Peyer's patch (tissue), 4 donors: Measurements from ENCODE around the gene RBM33. TPM values are rescaled to one million over a fixed set of nuclear protein-coding genes. Genes with fewer than 3 reads are reported as not detected.

Experiments used
- DNase-seq, 3 donors: peaks; one replicate each; pipeline ENCODE4 v3.0.0-alpha.2; 2017 to 2019
- H3K27ac ChIP-seq, 4 donors: fragments of 200-600 bp; sonication (generic); one replicate each; pipeline ENCODE4 v1.5.1; 2016 to 2019
- H3K27me3 ChIP-seq, 2 donors: fragments of 200-600 bp; sonication (generic); one replicate each; pipeline ENCODE4 v1.5.1; 2019
- H3K36me3 ChIP-seq, 3 donors: fragments of 200-600 bp; sonication (generic); one replicate each; pipeline ENCODE4 v1.5.1; 2016 to 2019
- H3K4me1 ChIP-seq, 4 donors: fragments of 200-600 bp; sonication (generic); one replicate each; pipeline ENCODE4 v1.5.1; 2016 to 2019
- H3K4me3 ChIP-seq, 4 donors: fragments of 200-600 bp; sonication (generic); 1 replicate in 3 of 4; 2 replicates in 1 of 4; pipeline ENCODE4 v1.5.1; 2016 to 2019; ENCODE audit warnings: mild to moderate bottlenecking in 1 of 4
- H3K9me3 ChIP-seq, 4 donors: fragments of 200-600 bp; sonication (generic); one replicate each; pipeline ENCODE4 v1.5.1; 2016 to 2019; ENCODE audit warnings: mild to moderate bottlenecking in 1 of 4
- CTCF ChIP-seq, 6 experiments: fragments of 450-650 bp in 4 of 6; fragments of 200-600 bp in 2 of 6; sonication (generic) in 1 of 6; IDR thresholded peaks; one replicate each; pipeline ENCODE4 v1.5.1; 2017 to 2019; ENCODE audit warnings: antibody characterized with exemption in 6 of 6, mild to moderate bottlenecking in 3 of 6, moderate library complexity in 1 of 6
- POLR2A ChIP-seq, 2 donors: fragments of 450-650 bp; IDR thresholded peaks; one replicate each; pipeline ENCODE4 v1.5.1; 2017; ENCODE audit warnings: antibody characterized with exemption in 2 of 2, mild to moderate bottlenecking in 2 of 2, moderate library complexity in 2 of 2
- total RNA-seq, 4 donors: library from RNA; depleted of rRNA; stranded (reverse); fragments of >200 nt; gene quantifications; one replicate each; pipeline ENCODE4 v1.1.0, GENCODE V29; 2016

The RBM33 gene
- total RNA-seq, 4 donors from 2014 or later = 87.4 to 191 (median 123) TPM

GRCh38 chr7:155701972-155702544, 57.6 kb downstream of the RBM33 start:
- H3K9me3 ChIP-seq = no peaks in the 10 kb centered on the region
- peaks cover 0 to 17% (median 0%) of the 10 kb centered on the region in 4 donors for H3K4me1 ChIP-seq
- TF ChIP-seq POLR2A (IDR thresholded peaks at IDR 0.05) (no peak), CTCF (IDR thresholded peaks at IDR 0.05) (peak in 1 of 6 experiments; percentile 2)
- H3K4me3 ChIP-seq = no peak overlapping the region
- peaks cover 0 to 64% (median 0%) of the 10 kb centered on the region in 3 donors for H3K36me3 ChIP-seq
- H3K27me3 ChIP-seq = no peaks in the 10 kb centered on the region
- no peak overlapping the region for H3K27ac ChIP-seq
- DNase-seq = no peak

GRCh38 chr7:155702616-155703015, 58.2 kb downstream of the RBM33 start:
- H3K27me3 ChIP-seq = no peaks in the 10 kb centered on the region
- H3K36me3 ChIP-seq = peaks cover 0 to 70% (median 0%) of the 10 kb centered on the region in 3 donors
- TF ChIP-seq POLR2A (IDR thresholded peaks at IDR 0.05) = no peak
- H3K27ac ChIP-seq = peak overlapping the region in 1 of 4 donors; percentile 7
- DNase-seq = no peak
- peaks cover 0 to 16% (median 0%) of the 10 kb centered on the region in 4 donors for H3K4me1 ChIP-seq
- H3K9me3 ChIP-seq = no peaks in the 10 kb centered on the region
- H3K4me3 ChIP-seq = no peak overlapping the region

- TF ChIP-seq POLR2A (IDR thresholded peaks at IDR 0.05) = no peak
- TF ChIP-seq CTCF (IDR thresholded peaks at IDR 0.05) = no peak
These were observed 61.3 kb downstream of the RBM33 start for GRCh38 chr7:155705623-155706360.

GRCh38 chr7:155706376-155706775, 61.9 kb downstream of the RBM33 start:
- peaks cover 0 to 100% (median 0%) of the 10 kb centered on the region in 3 donors for H3K36me3 ChIP-seq
- H3K27me3 ChIP-seq = no peaks in the 10 kb centered on the region
- H3K4me3 ChIP-seq = no peak overlapping the region
- H3K4me1 ChIP-seq = peaks cover 0 to 12% (median 0%) of the 10 kb centered on the region in 4 donors
- DNase-seq = no peak
- H3K9me3 ChIP-seq = no peaks in the 10 kb centered on the region
- H3K27ac ChIP-seq = no peak overlapping the region
- TF ChIP-seq POLR2A (IDR thresholded peaks at IDR 0.05) = no peak
- TF ChIP-seq CTCF (IDR thresholded peaks at IDR 0.05) = no peak

More at GRCh38 chr7:155705623-155706360, 61.3 kb downstream of the RBM33 start:
- no peaks in the 10 kb centered on the region for H3K27me3 ChIP-seq
- H3K9me3 ChIP-seq = no peaks in the 10 kb centered on the region
- no peak overlapping the region for H3K27ac ChIP-seq
- no peak for DNase-seq
- no peak overlapping the region for H3K4me3 ChIP-seq
- peaks cover 0 to 16% (median 0%) of the 10 kb centered on the region in 4 donors for H3K4me1 ChIP-seq
- peaks cover 0 to 100% (median 0%) of the 10 kb centered on the region in 3 donors for H3K36me3 ChIP-seq

GRCh38 chr7:155709453-155709852, 65.0 kb downstream of the RBM33 start:
- Histone ChIP-seq H3K27me3 (no peaks in the 10 kb centered on the region), H3K4me1 (peaks cover 0 to 9% (median 0%) of the 10 kb centered on the region in 4 donors), H3K27ac (peak overlapping the region in 1 of 4 donors; percentile 47), H3K36me3 (peaks cover 0 to 78% (median 0%) of the 10 kb centered on the region in 3 donors), H3K4me3 (no peak overlapping the region), H3K9me3 (no peaks in the 10 kb centered on the region)
- TF ChIP-seq POLR2A (IDR thresholded peaks at IDR 0.05) (no peak), CTCF (IDR thresholded peaks at IDR 0.05) (no peak)
- no peak for DNase-seq

- no peak for DNase-seq
- Histone ChIP-seq H3K27ac (peak overlapping the region in 1 of 4 donors; percentile 47), H3K4me3 (no peak overlapping the region), H3K9me3 (no peaks in the 10 kb centered on the region), H3K27me3 (no peaks in the 10 kb centered on the region), H3K36me3 (peaks cover 0 to 72% (median 0%) of the 10 kb centered on the region in 3 donors), H3K4me1 (peaks cover 0 to 15% (median 0%) of the 10 kb centered on the region in 4 donors)
- no peak for TF ChIP-seq POLR2A (IDR thresholded peaks at IDR 0.05)
- TF ChIP-seq CTCF (IDR thresholded peaks at IDR 0.05) = no peak
These were observed 65.6 kb downstream of the RBM33 start for GRCh38 chr7:155710031-155710430.
